OCI-LY3 (cell line): ENCODE data around the gene UBAC1.
"Not testable (repeated sequence)": the region's sequence is repeated elsewhere in the genome, so short reads cannot be mapped to it uniquely, and the experiment has no call there.

ENCODE experiments used
- H2AFZ ChIP-seq: fragments of 200-600, 300-600 bp; shearing (Covaris generic); 2 replicates; pipeline ENCODE4 v1.6.0; 2014; ENCODE audit warnings: antibody characterized with exemption, low read depth, low read length
- H3K27ac ChIP-seq: fragments of 200-600, 300-600 bp; sonication (generic); 2 replicates; pipeline ENCODE4 v1.5.1; 2014; ENCODE audit warnings: mild to moderate bottlenecking, low read length, moderate library complexity, mixed read lengths
- H3K27me3 ChIP-seq: fragments of 200-600, 300-600 bp; sonication (generic); 2 replicates; pipeline ENCODE4 v1.6.1; 2014; ENCODE audit warnings: low read depth, low read length, mixed read lengths
- H3K36me3 ChIP-seq: fragments of 200-600, 300-600 bp; sonication (generic); replicated peaks from 2 replicates; pipeline ENCODE3; 2014; ENCODE audit warnings: low read depth, low read length, mixed read lengths
- H3K4me1 ChIP-seq: fragments of 300-600, 200-600 bp; sonication (generic); 2 replicates; pipeline ENCODE4 v1.6.1; 2014; ENCODE audit warnings: low read length, mixed read lengths
- H3K4me2 ChIP-seq: fragments of 200-600, 300-600 bp; sonication (generic); 2 replicates; pipeline ENCODE4 v1.6.1; 2014; ENCODE audit warnings: low read length, mixed read lengths
- H3K4me3 ChIP-seq: fragments of 300-600, 200-600 bp; sonication (generic); 2 replicates; pipeline ENCODE4 v1.5.1; 2014; ENCODE audit warnings: antibody characterized with exemption, mild to moderate bottlenecking, low read length, moderate library complexity
- H3K79me2 ChIP-seq: fragments of 300-600, 200-600 bp; shearing (Covaris generic); 2 replicates; pipeline ENCODE4 v1.6.1; 2014; ENCODE audit warnings: mild to moderate bottlenecking, low read length, mixed read lengths
- H3K9ac ChIP-seq: fragments of 300-600, 200-600 bp; shearing (Covaris generic); 2 replicates; pipeline ENCODE4 v1.6.0; 2014; ENCODE audit warnings: mild to moderate bottlenecking, low read length, moderate library complexity
- H3K9me3 ChIP-seq: fragments of 200-600, 300-600 bp; shearing (Covaris generic); 2 replicates; pipeline ENCODE4 v1.6.1; 2014; ENCODE audit warnings: low read length, mixed read lengths; ENCODE audit not compliant: insufficient read depth
- H4K20me1 ChIP-seq: fragments of 200-600, 300-600 bp; sonication (generic); 2 replicates; pipeline ENCODE4 v1.6.1; 2016; ENCODE audit warnings: low read length, mixed read lengths; ENCODE audit not compliant: insufficient read depth
- EZH2phosphoT487 ChIP-seq: fragments of 200-600 bp; shearing (Covaris generic); IDR thresholded peaks from 2 replicates; pipeline ENCODE4 v1.6.1; 2018; ENCODE audit warnings: antibody characterized with exemption, mixed run types, low read depth
- TF ChIP-seq, protein P1 (sequence below): fragments of 200-600, 300-600 bp; sonication (generic); IDR thresholded peaks from 2 replicates; pipeline ENCODE4 v1.5.1; 2014; ENCODE audit warnings: antibody characterized with exemption, low read length, low read depth

Gene UBAC1

DNA sequence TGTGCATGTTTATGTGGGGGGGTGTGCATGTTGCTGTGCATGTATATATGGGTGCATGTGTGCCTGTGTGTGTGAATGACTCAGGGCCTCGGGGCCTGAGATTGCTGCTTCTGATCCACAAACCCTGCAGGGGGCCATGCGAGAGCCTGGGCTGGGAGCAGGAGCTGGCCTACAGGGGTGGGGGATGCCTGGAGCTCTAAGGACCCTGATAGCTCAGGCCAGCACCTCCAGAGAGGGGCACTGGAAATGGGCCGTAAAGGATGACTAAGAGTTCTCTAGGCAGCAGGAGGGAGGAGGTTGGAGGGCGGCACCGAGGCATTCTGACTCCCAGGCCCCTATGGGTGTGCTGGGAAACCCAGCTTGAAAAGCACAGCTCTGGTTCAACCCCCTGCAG lies 6.9 kb upstream of the UBAC1 start:
- H3K79me2 ChIP-seq: no peaks in the 10 kb centered on the region
- no peak overlapping the region for H3K4me2 ChIP-seq
- no peak for TF ChIP-seq EZH2phosphoT487
- TF ChIP-seq, protein P1, sequence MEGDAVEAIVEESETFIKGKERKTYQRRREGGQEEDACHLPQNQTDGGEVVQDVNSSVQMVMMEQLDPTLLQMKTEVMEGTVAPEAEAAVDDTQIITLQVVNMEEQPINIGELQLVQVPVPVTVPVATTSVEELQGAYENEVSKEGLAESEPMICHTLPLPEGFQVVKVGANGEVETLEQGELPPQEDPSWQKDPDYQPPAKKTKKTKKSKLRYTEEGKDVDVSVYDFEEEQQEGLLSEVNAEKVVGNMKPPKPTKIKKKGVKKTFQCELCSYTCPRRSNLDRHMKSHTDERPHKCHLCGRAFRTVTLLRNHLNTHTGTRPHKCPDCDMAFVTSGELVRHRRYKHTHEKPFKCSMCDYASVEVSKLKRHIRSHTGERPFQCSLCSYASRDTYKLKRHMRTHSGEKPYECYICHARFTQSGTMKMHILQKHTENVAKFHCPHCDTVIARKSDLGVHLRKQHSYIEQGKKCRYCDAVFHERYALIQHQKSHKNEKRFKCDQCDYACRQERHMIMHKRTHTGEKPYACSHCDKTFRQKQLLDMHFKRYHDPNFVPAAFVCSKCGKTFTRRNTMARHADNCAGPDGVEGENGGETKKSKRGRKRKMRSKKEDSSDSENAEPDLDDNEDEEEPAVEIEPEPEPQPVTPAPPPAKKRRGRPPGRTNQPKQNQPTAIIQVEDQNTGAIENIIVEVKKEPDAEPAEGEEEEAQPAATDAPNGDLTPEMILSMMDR: no peak
- H3K9ac ChIP-seq: no peak overlapping the region
- no peaks in the 10 kb centered on the region for H3K36me3 ChIP-seq
- H3K4me3 ChIP-seq: no peak overlapping the region
- peaks cover 4% of the 10 kb centered on the region; the same call in 1 of the 2 replicates for H4K20me1 ChIP-seq
- no peaks in the 10 kb centered on the region for H3K4me1 ChIP-seq
- H3K27me3 ChIP-seq: peaks cover 8% of the 10 kb centered on the region; the same call in 1 of the 2 replicates
- H2AFZ ChIP-seq: no peak overlapping the region
- no peak overlapping the region for H3K27ac ChIP-seq
- no peaks in the 10 kb centered on the region for H3K9me3 ChIP-seq

DNA sequence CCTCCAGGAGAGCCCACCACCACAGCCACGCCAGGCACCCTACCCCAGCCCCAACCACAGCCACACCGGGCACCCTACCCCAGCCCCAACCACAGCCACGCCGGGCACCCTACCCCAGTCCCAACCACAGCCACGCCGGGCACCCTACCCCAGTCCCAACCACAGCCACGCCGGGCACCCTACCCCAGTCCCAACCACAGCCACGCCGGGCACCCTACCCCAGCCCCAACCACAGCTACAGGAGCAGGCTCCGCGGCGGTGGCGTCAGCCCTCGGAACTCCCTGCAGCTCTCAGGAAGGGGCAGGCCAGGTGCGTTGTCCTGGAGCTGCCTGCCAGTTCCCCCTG lies 5.7 kb upstream of the UBAC1 start:
- not testable (repeated sequence) for H2AFZ ChIP-seq, H3K4me2 ChIP-seq, H3K79me2 ChIP-seq, H3K4me3 ChIP-seq, H3K9me3 ChIP-seq, H3K27ac ChIP-seq, H4K20me1 ChIP-seq, H3K36me3 ChIP-seq, H3K27me3 ChIP-seq, H3K9ac ChIP-seq, H3K4me1 ChIP-seq

GRCh38 chr9:135965124-135965756 lies 4.1 kb upstream of the UBAC1 start:
- Histone ChIP-seq H3K27me3 (peaks cover 8% of the 10 kb centered on the region; the same call in 1 of the 2 replicates), H2AFZ (no peak overlapping the region), H3K79me2 (peaks cover 8% of the 10 kb centered on the region), H3K4me2 (no peak overlapping the region), H3K36me3 (no peaks in the 10 kb centered on the region), H3K4me1 (peaks cover 10% of the 10 kb centered on the region; the same call in 1 of the 2 replicates), H3K27ac (no peak overlapping the region), H3K9ac (no peak overlapping the region), H3K9me3 (no peaks in the 10 kb centered on the region), H3K4me3 (no peak overlapping the region), H4K20me1 (no peaks in the 10 kb centered on the region; the same call in 1 of the 2 replicates)
- TF ChIP-seq, protein P1: no peak
- TF ChIP-seq EZH2phosphoT487: no peak

GRCh38 chr9:135963938-135964337 lies 2.8 kb upstream of the UBAC1 start:
- Histone ChIP-seq H3K4me2 (no peak overlapping the region), H3K9ac (no peak overlapping the region)

More at GRCh38 chr9:135963938-135964337, 2.8 kb upstream of the UBAC1 start:
- Histone ChIP-seq H3K79me2 (peaks cover 21% of the 10 kb centered on the region), H3K27ac (no peak overlapping the region), H4K20me1 (no peaks in the 10 kb centered on the region; the same call in 1 of the 2 replicates), H3K4me1 (peaks cover 18% of the 10 kb centered on the region), H2AFZ (no peak overlapping the region), H3K36me3 (no peaks in the 10 kb centered on the region), H3K4me3 (no peak overlapping the region), H3K9me3 (no peaks in the 10 kb centered on the region), H3K27me3 (no peaks in the 10 kb centered on the region)
- TF ChIP-seq, protein P1: no peak
- no peak for TF ChIP-seq EZH2phosphoT487
